ENCODE measurements around the gene ZNF763. TPM values are rescaled to one million over a fixed set of nuclear protein-coding genes. Genes with fewer than 3 reads are reported as not detected.
A peak's percentile ranks its signal among the peaks of the same experiment; 100 is the strongest.
"Not testable (repeated sequence)": the region's sequence is repeated elsewhere in the genome, so short reads cannot be mapped to it uniquely, and the experiment has no call there.

Gene ZNF763
- total and polyA plus RNA-seq, 4 donors: 3.2 to 7.2 (median 4.7) TPM

DNA sequence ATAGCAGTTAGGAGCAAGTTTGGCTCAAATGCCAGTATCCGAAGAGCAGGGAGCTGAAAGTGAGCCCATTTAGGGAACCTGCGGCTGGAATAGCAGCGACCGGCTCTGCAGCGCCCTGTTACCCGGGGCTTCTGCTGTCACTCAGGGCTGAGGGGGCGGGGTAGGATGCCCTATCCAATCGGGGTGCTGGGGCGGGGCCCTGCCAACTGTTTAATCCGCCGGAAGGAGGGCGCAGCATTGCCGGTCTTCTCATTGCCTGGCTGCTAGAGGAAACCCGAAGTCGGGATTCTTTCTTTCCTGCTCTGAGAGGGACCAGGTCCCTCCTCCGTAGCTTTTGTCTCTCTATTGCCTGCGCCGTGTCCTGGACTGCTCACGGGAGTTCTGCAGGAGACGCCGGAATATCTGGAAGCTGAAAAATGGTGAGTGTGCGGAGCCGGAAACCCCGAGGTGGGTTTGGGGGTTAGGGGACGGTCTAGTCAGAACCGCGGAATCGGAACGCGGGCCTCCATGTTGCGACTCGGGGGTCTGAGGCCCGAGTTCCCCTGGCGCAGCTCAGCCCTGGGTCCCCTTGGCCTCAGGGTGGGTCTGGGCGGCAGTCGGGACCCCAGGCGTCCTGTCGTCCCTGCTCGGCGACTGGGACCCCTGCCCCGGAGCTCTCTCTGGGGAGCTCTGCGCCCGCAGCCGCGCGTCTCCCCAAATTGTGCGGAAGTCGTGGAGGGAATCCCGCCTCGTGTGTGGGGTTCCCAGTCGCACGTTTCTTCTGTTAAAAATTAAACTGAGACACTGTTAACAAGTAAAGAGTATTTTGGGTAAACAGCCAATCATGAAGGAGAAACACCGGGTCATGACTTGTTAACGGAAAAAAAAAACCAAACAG lies 22.8 kb downstream of the ZNF763 start:
- Histone ChIP-seq H3K27me3 (ENCODE audit: control insufficient read depth in 3 of 3, insufficient read depth in 3 of 3, low read length in 2 of 3) (no peaks in the 10 kb centered on the region), H3K9me3 (ENCODE audit: control insufficient read depth in 4 of 4, insufficient read depth in 3 of 4, low read length in 3 of 4) (peaks cover 0 to 2% (median under 1%) of the 10 kb centered on the region in 4 donors), H3K9ac (ENCODE audit: insufficient read depth in 1 of 2, low read length in 2 of 2) (peak overlapping the region; percentile 19 to 63), H3K4me3 (peak overlapping the region; percentile 92), H3K4me1 (ENCODE audit: control insufficient read depth in 5 of 5, insufficient read depth in 5 of 5, low read length in 5 of 5) (peaks cover 0 to 6% (median 0%) of the 10 kb centered on the region in 5 donors), H3K36me3 (ENCODE audit: control insufficient read depth in 4 of 4, insufficient read depth in 4 of 4, low read length in 4 of 4) (no peaks in the 10 kb centered on the region), H3K27ac (ENCODE audit: low read depth in 1 of 2, low read length in 1 of 2) (peak overlapping the region; percentile 95 to 96)
- TF ChIP-seq, protein P1, sequence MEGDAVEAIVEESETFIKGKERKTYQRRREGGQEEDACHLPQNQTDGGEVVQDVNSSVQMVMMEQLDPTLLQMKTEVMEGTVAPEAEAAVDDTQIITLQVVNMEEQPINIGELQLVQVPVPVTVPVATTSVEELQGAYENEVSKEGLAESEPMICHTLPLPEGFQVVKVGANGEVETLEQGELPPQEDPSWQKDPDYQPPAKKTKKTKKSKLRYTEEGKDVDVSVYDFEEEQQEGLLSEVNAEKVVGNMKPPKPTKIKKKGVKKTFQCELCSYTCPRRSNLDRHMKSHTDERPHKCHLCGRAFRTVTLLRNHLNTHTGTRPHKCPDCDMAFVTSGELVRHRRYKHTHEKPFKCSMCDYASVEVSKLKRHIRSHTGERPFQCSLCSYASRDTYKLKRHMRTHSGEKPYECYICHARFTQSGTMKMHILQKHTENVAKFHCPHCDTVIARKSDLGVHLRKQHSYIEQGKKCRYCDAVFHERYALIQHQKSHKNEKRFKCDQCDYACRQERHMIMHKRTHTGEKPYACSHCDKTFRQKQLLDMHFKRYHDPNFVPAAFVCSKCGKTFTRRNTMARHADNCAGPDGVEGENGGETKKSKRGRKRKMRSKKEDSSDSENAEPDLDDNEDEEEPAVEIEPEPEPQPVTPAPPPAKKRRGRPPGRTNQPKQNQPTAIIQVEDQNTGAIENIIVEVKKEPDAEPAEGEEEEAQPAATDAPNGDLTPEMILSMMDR (IDR thresholded peaks at IDR 0.05; ENCODE audit: control extremely low read depth, extremely low read depth): no peak
- peak; percentile 95 to 96 (median 95) for DNase-seq
- WGBS, 2 donors: 0 to 1% methylated on average over 54 of the region's 54 CpGs
- peak; percentile 99 for ATAC-seq (ENCODE audit: insufficient read depth, low FRiP score)

DNA sequence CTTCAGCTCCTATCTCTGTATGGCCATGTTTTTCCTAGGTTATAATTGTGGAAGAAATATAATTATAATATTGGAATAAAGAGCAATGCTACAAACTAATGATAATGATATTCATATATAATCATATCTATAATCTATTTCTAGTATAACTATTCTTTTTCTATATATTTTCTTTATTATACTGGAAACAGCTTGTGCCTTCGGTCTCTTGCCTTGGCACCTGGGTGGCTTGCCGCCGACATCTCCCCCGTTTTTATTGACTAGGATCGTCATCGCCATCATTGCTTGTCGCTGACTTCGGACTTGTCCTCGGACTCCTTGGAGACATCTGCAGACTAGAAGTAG lies 24.2 kb downstream of the ZNF763 start:
- H3K27me3 ChIP-seq (ENCODE audit: control insufficient read depth in 3 of 3, insufficient read depth in 3 of 3, low read length in 2 of 3): no peaks in the 10 kb centered on the region
- H3K4me1 ChIP-seq (ENCODE audit: control insufficient read depth in 5 of 5, insufficient read depth in 5 of 5, low read length in 5 of 5): peaks cover 0 to 6% (median 0%) of the 10 kb centered on the region in 5 donors
- H3K9ac ChIP-seq (ENCODE audit: insufficient read depth in 1 of 2, low read length in 2 of 2): no peak overlapping the region
- H3K36me3 ChIP-seq (ENCODE audit: control insufficient read depth in 4 of 4, insufficient read depth in 4 of 4, low read length in 4 of 4): no peaks in the 10 kb centered on the region
- H3K4me3 ChIP-seq: no peak overlapping the region
- no peaks in the 10 kb centered on the region for H3K9me3 ChIP-seq (ENCODE audit: control insufficient read depth in 4 of 4, insufficient read depth in 3 of 4, low read length in 3 of 4)
- TF ChIP-seq, protein P1 (IDR thresholded peaks at IDR 0.05; ENCODE audit: control extremely low read depth, extremely low read depth): no peak
- WGBS, 2 donors: 76% methylated on average over 9 of the region's 9 CpGs
- DNase-seq (no peak), ATAC-seq (ENCODE audit: insufficient read depth, low FRiP score) (no peak)
- no peak overlapping the region for H3K27ac ChIP-seq (ENCODE audit: low read depth in 1 of 2, low read length in 1 of 2)

DNA sequence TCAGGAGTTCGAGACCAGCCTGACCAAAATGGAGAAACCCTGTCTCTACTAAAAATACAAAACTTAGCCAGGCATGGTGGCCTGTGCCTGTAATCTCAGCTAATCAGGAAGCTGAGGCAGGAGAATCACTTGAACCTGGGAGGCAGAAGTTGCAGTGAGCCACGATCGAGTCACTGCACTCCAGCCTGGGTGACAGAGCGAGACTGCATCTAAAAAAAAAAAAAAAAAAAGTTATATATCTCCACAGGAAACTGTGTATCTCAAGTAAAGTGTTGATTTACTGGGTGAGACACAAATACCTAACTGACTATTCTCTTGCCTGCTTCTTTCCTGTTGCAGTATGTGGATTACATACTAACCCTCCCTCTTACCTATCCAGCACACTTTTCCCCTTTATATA lies 27.1 kb downstream of the ZNF763 start:
- not testable (repeated sequence) for H3K4me1 ChIP-seq (ENCODE audit: control insufficient read depth in 5 of 5, insufficient read depth in 5 of 5, low read length in 5 of 5); H3K9ac ChIP-seq (ENCODE audit: insufficient read depth in 1 of 2, low read length in 2 of 2); H3K4me3 ChIP-seq; H3K27ac ChIP-seq (ENCODE audit: low read depth in 1 of 2, low read length in 1 of 2); ATAC-seq (ENCODE audit: insufficient read depth, low FRiP score); H3K9me3 ChIP-seq (ENCODE audit: control insufficient read depth in 4 of 4, insufficient read depth in 3 of 4, low read length in 3 of 4); H3K27me3 ChIP-seq (ENCODE audit: control insufficient read depth in 3 of 3, insufficient read depth in 3 of 3, low read length in 2 of 3); H3K36me3 ChIP-seq (ENCODE audit: control insufficient read depth in 4 of 4, insufficient read depth in 4 of 4, low read length in 4 of 4); DNase-seq
- whole genome bisulfite sequencing, 2 donors: 65 to 79% methylated on average over 4 of the region's 4 CpGs

DNA sequence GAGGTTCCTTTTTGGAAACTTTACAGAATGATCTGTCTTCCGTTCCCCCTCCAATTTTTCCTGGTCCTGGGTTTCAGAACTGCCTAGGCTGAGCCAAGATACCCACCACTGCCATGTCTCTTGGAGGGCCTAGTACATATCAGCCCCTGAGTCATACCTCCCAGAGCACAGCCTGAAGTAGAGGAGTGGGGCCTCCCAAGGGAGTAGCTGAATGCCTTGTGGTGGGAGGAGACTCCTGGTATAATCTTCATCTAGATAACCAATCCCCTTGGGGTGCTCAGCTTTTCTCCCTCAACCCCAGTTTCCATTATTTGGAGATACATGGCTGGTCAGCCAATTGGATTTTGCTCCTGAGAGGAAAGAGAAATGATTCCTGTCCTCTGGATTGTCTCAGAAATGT lies 30.3 kb downstream of the ZNF763 start:
- 95 to 100% methylated on average over 1 of the region's 1 CpG for WGBS, 2 donors
- peaks cover 0 to 3% (median 0%) of the 10 kb centered on the region in 5 donors for H3K4me1 ChIP-seq (ENCODE audit: control insufficient read depth in 5 of 5, insufficient read depth in 5 of 5, low read length in 5 of 5)
- no peak for ATAC-seq (ENCODE audit: insufficient read depth, low FRiP score)

More for the DNA sequence above, 30.3 kb downstream of the ZNF763 start:
- H3K27ac ChIP-seq (ENCODE audit: low read depth in 1 of 2, low read length in 1 of 2): no peak overlapping the region
- H3K9me3 ChIP-seq (ENCODE audit: control insufficient read depth in 4 of 4, insufficient read depth in 3 of 4, low read length in 3 of 4): peaks cover 0 to 2% (median 0%) of the 10 kb centered on the region in 4 donors
- TF ChIP-seq, protein P1 (IDR thresholded peaks at IDR 0.05; ENCODE audit: control extremely low read depth, extremely low read depth): no peak
- no peak for DNase-seq
- H3K9ac ChIP-seq (ENCODE audit: insufficient read depth in 1 of 2, low read length in 2 of 2): no peak overlapping the region
- H3K36me3 ChIP-seq (ENCODE audit: control insufficient read depth in 4 of 4, insufficient read depth in 4 of 4, low read length in 4 of 4): peaks cover 0 to 2% (median 0%) of the 10 kb centered on the region in 4 donors
- no peaks in the 10 kb centered on the region for H3K27me3 ChIP-seq (ENCODE audit: control insufficient read depth in 3 of 3, insufficient read depth in 3 of 3, low read length in 2 of 3)
- H3K4me3 ChIP-seq: no peak overlapping the region

Measured in lung (tissue), 12 donors.